Measurements from ENCODE around the gene SRSF10.
A peak's percentile ranks its signal among the peaks of the same experiment; 100 is the strongest.
"Not testable (repeated sequence)": the region's sequence is repeated elsewhere in the genome, so short reads cannot be mapped to it uniquely, and the experiment has no call there.

The SRSF10 gene

GRCh38 chr1:23979881-23980727 is at the start of gene SRSF10:
SRSF10 (minus strand) TSS chr1:23980327; CDS start chr1:23980255, 72 bp downstream.
- peak; percentile 99 to 100 for DNase-seq

GRCh38 chr1:24027838-24028468 is 47.8 kb upstream of the SRSF10 start:
- DNase-seq, result peak in 1 of 2 experiments; percentile 24

GRCh38 chr1:24022581-24023361 is 42.6 kb upstream of the SRSF10 start:
- DNase-seq, result no peak

- no peak for DNase-seq
These were observed 41.5 kb upstream of the SRSF10 start for GRCh38 chr1:24021403-24022266.

- DNase-seq, result no peak
These were observed 40.3 kb upstream of the SRSF10 start for GRCh38 chr1:24020470-24020869.

GRCh38 chr1:24020025-24020424 is 39.9 kb upstream of the SRSF10 start:
- no peak for DNase-seq

- no peak for DNase-seq
These were observed 38.8 kb upstream of the SRSF10 start for GRCh38 chr1:24018611-24019580.

- no peak for DNase-seq
These were observed 35.4 kb upstream of the SRSF10 start for GRCh38 chr1:24015221-24016210.

GRCh38 chr1:24012878-24013277 is 32.8 kb upstream of the SRSF10 start:
- not testable (repeated sequence) for DNase-seq

GRCh38 chr1:24010650-24011049 is 30.5 kb upstream of the SRSF10 start:
- no peak for DNase-seq

- DNase-seq, result no peak
These were observed 29.3 kb upstream of the SRSF10 start for GRCh38 chr1:24009406-24009805.

GRCh38 chr1:24008574-24009184 is 28.6 kb upstream of the SRSF10 start:
- DNase-seq, result not testable (repeated sequence)

GRCh38 chr1:24007079-24007478 is 27.0 kb upstream of the SRSF10 start:
- DNase-seq, result no peak

GRCh38 chr1:24005163-24005562 is 25.0 kb upstream of the SRSF10 start:
- no peak for DNase-seq

GRCh38 chr1:24004132-24004531 is 24.0 kb upstream of the SRSF10 start:
- no peak for DNase-seq

- no peak for DNase-seq
These were observed 23.3 kb upstream of the SRSF10 start for GRCh38 chr1:24003331-24003972.

GRCh38 chr1:24002695-24003094 is 22.6 kb upstream of the SRSF10 start:
- DNase-seq, result no peak

- no peak for DNase-seq
These were observed 19.1 kb upstream of the SRSF10 start for GRCh38 chr1:23999156-23999671.

GRCh38 chr1:23997812-23998211 is 17.7 kb upstream of the SRSF10 start:
- DNase-seq, result no peak

Measured in NCI-H2081 (cell line).